ENCODE results near the gene AKAP5. TPM values are rescaled to one million over a fixed set of nuclear protein-coding genes. Genes with fewer than 3 reads are reported as not detected.
"Not testable (repeated sequence)": the region's sequence is repeated elsewhere in the genome, so short reads cannot be mapped to it uniquely, and the experiment has no call there.

Gene AKAP5
- total RNA-seq, 2 experiments from 2014 or later = 0.88 TPM

DNA sequence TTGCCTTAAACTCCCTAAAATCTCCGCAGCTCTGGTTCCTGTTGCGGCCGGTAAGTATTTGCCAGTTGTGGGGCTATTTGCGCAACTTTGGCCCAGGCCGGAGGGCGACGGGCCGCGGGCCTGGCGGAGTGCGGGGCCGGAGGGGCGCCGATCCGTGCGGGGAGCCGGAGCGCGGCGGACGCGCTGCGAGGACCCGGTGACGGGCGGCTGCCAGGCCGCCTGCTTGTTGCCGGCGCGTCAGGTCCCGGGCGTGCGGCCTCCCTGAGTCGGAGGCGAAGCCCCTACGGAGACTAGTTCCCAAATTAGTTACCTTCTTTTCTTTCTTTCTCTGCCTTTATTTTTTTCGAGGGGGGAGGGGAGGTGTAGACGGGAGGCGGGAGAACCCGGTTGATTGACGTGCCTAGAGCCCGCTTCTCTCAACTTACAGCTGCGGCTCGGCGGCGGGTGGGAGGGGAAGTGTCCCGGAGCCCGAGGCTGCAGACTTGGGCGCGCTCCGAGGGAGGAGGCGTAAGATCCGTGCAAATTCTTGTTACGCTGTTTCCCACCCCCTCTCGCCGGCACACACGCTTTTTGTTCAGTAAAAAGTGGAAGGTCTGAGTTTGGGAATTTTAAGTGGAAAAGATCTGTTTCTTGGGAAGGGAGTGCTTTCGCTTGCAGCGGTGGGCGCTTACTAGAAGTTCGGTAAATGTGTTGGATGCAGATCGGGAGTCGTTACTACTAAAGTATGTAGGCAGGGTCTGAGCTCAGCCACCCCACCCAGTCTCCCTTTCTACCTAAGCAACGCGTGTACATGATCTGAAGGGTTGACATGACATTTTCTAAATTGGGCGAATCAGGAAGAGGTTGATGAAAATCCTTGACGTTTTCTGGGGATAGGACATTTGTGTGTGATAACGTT, 39.8 kb downstream of the AKAP5 start:
- Mint-ChIP-seq H3K4me3 (peak overlapping the region; percentile 84), H3K27ac (peak overlapping the region; percentile 100), H3K36me3 (ENCODE audit: low read depth) (peaks cover 48% of the 10 kb centered on the region), H3K4me1 (peaks cover 52% of the 10 kb centered on the region), H3K9me3 (no peaks in the 10 kb centered on the region), H3K27me3 (no peaks in the 10 kb centered on the region)
- peak; percentile 89 for DNase-seq
- CTCF ChIA-PET = interaction anchor here (0.6 to 1.2 kb wide), 2 partner anchors 9 to 20 kb away, joined by 3 to 4 read pairs; no protein-coding TSS in a partner anchor
- POLR2A ChIA-PET = interaction anchor here (0.5 to 6.5 kb wide), 29 partner anchors 9 to 651 kb away, joined by 3 to 75 read pairs (median 4); partner anchors contain the start of genes AKAP5, HSPA2, MTHFD1 and PPP1R36

DNA sequence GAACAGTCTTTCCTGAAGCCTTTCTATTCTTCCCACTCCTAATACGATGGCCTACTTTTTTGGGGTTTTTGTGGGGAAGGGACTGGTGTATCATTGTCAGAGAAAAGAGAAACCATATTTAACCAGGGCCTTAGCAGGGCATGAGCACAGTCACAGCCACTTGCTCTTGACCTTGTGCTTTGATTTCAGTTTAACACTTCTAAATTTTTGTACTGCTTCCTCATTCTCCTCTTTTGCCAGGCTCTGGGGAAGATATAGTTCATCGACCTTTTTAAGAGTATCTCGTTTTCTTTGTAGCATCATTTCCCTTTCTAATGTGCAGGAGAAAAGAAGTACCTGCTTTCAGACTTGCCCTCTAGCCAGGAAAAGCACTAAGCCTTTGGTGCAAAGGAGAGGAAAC, 41.4 kb downstream of the AKAP5 start:
- POLR2A ChIA-PET = interaction anchor here (1.0 to 3.7 kb wide), 2 partner anchors 26 to 169 kb away, joined by 3 to 28 read pairs; no protein-coding TSS in a partner anchor
- Mint-ChIP-seq H3K4me1 (peaks cover 54% of the 10 kb centered on the region), H3K27ac (peak overlapping the region; percentile 91), H3K36me3 (ENCODE audit: low read depth) (peaks cover 51% of the 10 kb centered on the region), H3K9me3 (no peaks in the 10 kb centered on the region), H3K4me3 (peak overlapping the region; percentile 84), H3K27me3 (no peaks in the 10 kb centered on the region)
- CTCF ChIA-PET = no interaction called here
- no peak for DNase-seq

DNA sequence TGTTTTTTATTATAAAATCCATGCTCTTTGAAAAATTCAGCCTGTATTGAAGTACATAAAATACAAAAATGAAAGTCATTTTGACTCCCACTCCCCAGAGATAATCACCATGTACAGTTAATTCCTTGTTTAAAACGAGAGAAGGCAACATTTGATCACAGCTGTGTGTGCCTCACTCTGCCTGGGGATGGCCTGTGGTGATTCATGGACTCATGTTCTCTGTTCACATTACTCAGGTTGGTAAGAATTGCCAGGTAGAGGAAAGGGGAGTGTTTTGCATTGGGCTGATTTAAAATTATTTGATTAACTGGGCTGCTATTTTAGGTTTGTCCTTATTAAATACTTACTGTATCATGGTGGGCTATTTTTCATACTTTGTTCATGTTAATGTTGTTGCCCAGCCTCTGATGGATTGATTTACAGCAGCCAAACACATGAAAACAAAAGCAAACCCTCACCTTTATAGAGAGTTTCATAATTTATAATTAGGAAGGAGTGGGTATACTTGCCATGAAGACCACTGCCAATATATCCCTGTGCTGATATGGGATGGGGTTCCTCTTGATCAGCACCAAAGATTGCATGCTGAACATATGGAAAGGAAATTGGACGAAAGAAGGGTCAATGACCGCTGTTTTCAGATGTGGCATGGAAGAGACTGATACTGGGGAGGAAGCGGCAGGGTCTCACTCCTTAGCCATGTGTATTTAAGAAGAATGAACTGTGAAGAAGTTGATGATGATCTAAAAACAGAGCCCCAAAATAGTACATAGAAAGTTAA, 42.3 kb downstream of the AKAP5 start:
- Mint-ChIP-seq H3K9me3 (no peaks in the 10 kb centered on the region), H3K27me3 (no peaks in the 10 kb centered on the region), H3K4me3 (peak overlapping the region; percentile 84), H3K4me1 (peaks cover 55% of the 10 kb centered on the region), H3K36me3 (ENCODE audit: low read depth) (peaks cover 43% of the 10 kb centered on the region), H3K27ac (peak overlapping the region; percentile 91)
- DNase-seq = peak; percentile 31
- ChIA-PET CTCF (interaction anchor here (1.0 to 4.4 kb wide), 3 partner anchors 13 to 384 kb away, joined by 3 to 30 read pairs (median 7); no protein-coding TSS in a partner anchor), POLR2A (interaction anchor here (0.9 to 3.7 kb wide), 7 partner anchors 11 to 170 kb away, joined by 3 to 28 read pairs (median 3); partner anchors contain the start of gene MTHFD1)

DNA sequence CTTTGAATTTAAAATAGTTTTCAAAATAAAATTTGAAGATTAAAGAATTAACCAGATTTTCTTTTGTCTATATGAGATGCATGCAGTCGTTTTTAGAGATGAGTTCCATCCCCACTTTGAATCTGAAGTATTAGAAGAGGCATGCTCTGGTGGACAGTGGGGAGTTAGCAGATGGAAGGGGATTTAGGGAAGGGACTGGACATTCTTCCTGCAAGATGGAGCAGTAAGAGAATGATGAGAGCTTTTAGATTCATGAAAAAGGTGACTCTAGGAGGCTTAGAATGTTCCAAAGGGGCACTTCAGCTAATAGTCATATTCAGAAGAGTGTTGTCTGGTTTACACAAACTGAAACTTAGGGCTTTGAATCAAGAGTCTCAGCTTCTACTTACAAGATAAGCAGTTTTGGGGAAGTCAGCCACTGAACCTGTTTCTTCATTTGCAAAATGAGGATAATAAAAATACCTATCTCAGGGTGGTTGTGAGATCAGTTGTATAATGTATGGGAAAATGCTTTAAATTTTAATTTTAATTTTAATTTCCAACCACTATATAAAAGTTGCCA, 43.0 kb downstream of the AKAP5 start:
- peaks cover 56% of the 10 kb centered on the region for H3K4me1 Mint-ChIP-seq
- ChIA-PET POLR2A (interaction anchor here (0.9 to 2.3 kb wide), 5 partner anchors 12 to 170 kb away, joined by 3 to 11 read pairs (median 3); partner anchors contain the start of gene MTHFD1), CTCF (interaction anchor here (1.0 to 4.4 kb wide), 7 partner anchors 11 to 383 kb away, joined by 3 to 30 read pairs (median 12); partner anchors contain the start of gene HSPA2)
- H3K27me3 Mint-ChIP-seq = no peaks in the 10 kb centered on the region
- H3K36me3 Mint-ChIP-seq (ENCODE audit: low read depth) = peaks cover 38% of the 10 kb centered on the region
- peak overlapping the region; percentile 84 for H3K4me3 Mint-ChIP-seq
- H3K27ac Mint-ChIP-seq = peak overlapping the region; percentile 91
- no peak for DNase-seq
- H3K9me3 Mint-ChIP-seq = no peaks in the 10 kb centered on the region

DNA sequence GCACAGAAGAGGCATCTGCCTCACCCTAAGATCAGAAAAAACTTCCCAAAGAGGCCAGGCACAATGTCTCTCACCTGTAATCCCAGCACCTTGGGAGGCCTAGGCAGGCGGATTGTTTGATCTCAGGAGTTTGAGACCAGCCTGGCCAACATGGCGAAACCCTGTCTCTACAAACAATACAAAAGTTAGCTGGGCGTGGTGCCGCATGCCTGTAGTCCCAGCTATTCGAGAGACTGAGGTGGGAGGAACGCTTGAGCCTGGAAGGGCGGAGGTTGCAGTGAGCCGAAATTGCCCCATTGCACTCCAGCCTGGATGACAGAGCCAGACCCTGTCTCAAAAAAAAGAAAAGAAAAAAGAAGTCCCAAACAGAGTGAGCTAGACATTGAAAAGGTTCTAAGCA, 43.7 kb downstream of the AKAP5 start:
- no peak for DNase-seq
- no peaks in the 10 kb centered on the region for H3K9me3 Mint-ChIP-seq
- H3K4me1 Mint-ChIP-seq = peaks cover 59% of the 10 kb centered on the region
- H3K27me3 Mint-ChIP-seq = no peaks in the 10 kb centered on the region
- peak overlapping the region; percentile 50 for H3K4me3 Mint-ChIP-seq
- CTCF ChIA-PET = interaction anchor here (0.8 to 4.4 kb wide), 9 partner anchors 11 to 383 kb away, joined by 3 to 30 read pairs (median 7); partner anchors contain the start of gene HSPA2
- peak overlapping the region; percentile 91 for H3K27ac Mint-ChIP-seq
- peaks cover 40% of the 10 kb centered on the region for H3K36me3 Mint-ChIP-seq (ENCODE audit: low read depth)
- POLR2A ChIA-PET = interaction anchor here (1.0 to 2.3 kb wide), 3 partner anchors 12 to 122 kb away, joined by 3 to 11 read pairs (median 8); partner anchors contain the start of gene MTHFD1

DNA sequence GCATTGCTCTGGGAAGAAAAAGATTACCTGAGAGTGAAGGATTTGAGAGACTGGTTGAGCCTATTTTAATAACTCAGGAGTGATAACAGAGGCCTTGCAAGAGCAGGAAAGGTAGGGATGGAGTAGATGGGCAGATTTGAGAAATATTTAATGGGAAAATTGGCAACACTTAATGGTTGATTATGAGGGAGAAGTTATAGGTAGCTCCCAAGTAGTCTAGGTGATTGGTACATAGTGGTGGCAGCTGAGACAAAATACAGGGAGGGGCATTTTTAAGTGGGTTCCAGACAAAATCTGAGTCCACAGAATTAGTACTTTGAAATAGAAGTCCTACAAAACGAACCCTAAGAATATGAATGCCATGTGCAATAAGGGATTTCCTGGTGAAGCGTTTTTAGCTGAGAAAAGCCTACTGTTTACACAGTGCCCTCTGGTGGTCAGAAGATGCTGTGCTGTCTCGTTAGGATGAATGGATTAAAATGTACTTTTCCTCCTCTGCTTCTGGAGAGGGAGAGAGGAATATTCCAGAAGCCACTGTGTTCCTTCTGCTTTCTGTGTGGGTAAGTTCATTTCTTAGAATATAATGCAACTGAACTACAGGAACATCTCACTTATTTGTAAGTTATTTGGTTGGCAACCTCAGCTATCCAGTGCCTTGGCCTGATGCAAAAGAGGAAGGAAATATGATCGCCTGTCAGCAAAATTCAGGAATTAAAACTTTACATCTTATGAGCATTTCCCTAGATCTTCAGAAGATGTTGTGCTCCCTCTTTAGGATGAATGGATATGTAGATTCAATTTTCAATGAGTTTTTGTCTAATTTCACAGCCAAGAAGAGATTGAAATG, 45.7 kb downstream of the AKAP5 start:
- Mint-ChIP-seq H3K4me1 (peaks cover 69% of the 10 kb centered on the region), H3K27ac (peak overlapping the region; percentile 58), H3K36me3 (ENCODE audit: low read depth) (peaks cover 30% of the 10 kb centered on the region), H3K27me3 (no peaks in the 10 kb centered on the region), H3K9me3 (no peaks in the 10 kb centered on the region), H3K4me3 (peak overlapping the region; percentile 52)
- ChIA-PET POLR2A (interaction anchor here (0.6 to 3.0 kb wide), 9 partner anchors 9 to 173 kb away, joined by 3 to 34 read pairs (median 3); partner anchors contain the start of gene MTHFD1), CTCF (interaction anchor here (0.6 to 4.4 kb wide), 30 partner anchors 9 to 381 kb away, joined by 3 to 30 read pairs (median 4); partner anchors contain the start of gene HSPA2)
- DNase-seq = peak; percentile 69

DNA sequence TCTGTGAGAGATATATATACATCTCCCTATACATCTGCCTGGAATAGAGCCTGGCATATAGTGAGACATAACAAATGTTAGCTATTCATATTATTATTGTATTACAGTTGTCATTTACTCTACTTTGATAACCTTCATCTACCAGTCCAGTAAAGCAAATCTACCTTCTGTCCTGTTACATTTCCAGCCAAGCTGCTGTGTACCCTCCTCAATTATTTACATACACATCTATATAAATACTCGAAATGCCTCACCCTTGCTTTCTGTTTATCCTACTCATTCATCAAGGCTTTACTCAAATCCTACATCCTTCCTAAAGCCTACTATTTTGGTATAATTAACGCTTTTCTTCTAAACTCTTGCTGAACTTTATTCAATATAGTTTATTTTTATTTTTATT, 48.0 kb downstream of the AKAP5 start:
- Mint-ChIP-seq H3K27ac (no peak overlapping the region), H3K4me1 (peaks cover 69% of the 10 kb centered on the region), H3K9me3 (no peaks in the 10 kb centered on the region), H3K27me3 (no peaks in the 10 kb centered on the region), H3K36me3 (ENCODE audit: low read depth) (peaks cover 18% of the 10 kb centered on the region), H3K4me3 (no peak overlapping the region)
- ChIA-PET CTCF (interaction anchor here (1.3 to 1.4 kb wide), 2 partner anchors 11 to 77 kb away, joined by 3 to 4 read pairs; no protein-coding TSS in a partner anchor), POLR2A (no interaction called here)
- no peak for DNase-seq

DNA sequence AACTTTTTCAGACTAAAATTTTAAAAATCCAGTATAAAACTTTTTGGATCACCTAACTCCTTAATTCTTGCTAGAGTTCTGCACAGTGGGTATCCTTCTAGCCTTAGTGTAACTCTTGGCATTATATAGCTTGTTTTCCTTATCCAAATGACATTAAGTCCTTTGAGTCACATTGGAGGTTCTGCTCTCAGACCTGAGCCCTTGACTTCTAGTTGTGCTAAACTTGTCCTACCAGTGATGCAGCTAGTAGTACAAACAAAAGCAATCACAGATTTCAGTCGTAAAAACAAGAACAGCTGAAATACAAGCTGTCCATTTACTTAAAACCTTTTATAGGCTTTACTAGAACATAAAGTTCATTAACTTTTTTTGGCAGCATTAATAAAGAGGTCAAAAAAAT, 49.8 kb downstream of the AKAP5 start:
- Mint-ChIP-seq H3K36me3 (ENCODE audit: low read depth) (peaks cover 13% of the 10 kb centered on the region), H3K4me3 (no peak overlapping the region), H3K4me1 (peaks cover 53% of the 10 kb centered on the region), H3K9me3 (no peaks in the 10 kb centered on the region), H3K27ac (no peak overlapping the region), H3K27me3 (no peaks in the 10 kb centered on the region)
- no peak for DNase-seq
- ChIA-PET CTCF (interaction anchor here (0.8 to 3.3 kb wide), 4 partner anchors 85 to 377 kb away, joined by 3 to 13 read pairs (median 6); no protein-coding TSS in a partner anchor), POLR2A (interaction anchor here (0.8 to 2.2 kb wide), 6 partner anchors 10 to 1133 kb away, joined by 3 to 14 read pairs (median 4); partner anchors contain the start of gene ZBTB1)

DNA sequence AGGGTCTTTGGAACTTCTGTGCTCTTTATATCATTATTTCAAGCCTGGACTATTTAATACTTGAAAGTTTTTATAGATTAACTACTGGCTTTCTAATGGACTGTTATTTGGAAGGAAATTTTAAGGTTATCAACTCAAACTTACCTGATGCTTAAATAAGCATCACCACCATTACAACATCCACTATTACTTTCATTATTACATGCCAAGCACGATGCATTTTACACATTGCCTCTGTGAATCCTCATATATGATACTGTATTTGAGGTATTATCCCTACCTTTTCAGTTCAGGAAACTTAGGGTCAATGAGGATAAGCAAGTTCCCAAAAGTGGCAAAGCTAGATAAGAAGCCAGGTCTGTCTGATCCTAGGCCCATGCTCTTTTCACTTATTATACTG, 51.7 kb downstream of the AKAP5 start:
- peaks cover 6% of the 10 kb centered on the region for H3K36me3 Mint-ChIP-seq (ENCODE audit: low read depth)
- H3K4me1 Mint-ChIP-seq = peaks cover 41% of the 10 kb centered on the region
- H3K9me3 Mint-ChIP-seq = no peaks in the 10 kb centered on the region
- DNase-seq = no peak
- POLR2A ChIA-PET = interaction anchor here (1.3 to 2.2 kb wide), 3 partner anchors 12 to 129 kb away, joined by 3 to 8 read pairs (median 3); partner anchors contain the start of genes MTHFD1 and ZBTB1
- H3K27me3 Mint-ChIP-seq = no peaks in the 10 kb centered on the region
- CTCF ChIA-PET = interaction anchor here (3.3 kb wide), 1 partner anchor 87 kb away, joined by 13 read pairs; no protein-coding TSS in a partner anchor
- H3K27ac Mint-ChIP-seq = no peak overlapping the region
- no peak overlapping the region for H3K4me3 Mint-ChIP-seq

DNA sequence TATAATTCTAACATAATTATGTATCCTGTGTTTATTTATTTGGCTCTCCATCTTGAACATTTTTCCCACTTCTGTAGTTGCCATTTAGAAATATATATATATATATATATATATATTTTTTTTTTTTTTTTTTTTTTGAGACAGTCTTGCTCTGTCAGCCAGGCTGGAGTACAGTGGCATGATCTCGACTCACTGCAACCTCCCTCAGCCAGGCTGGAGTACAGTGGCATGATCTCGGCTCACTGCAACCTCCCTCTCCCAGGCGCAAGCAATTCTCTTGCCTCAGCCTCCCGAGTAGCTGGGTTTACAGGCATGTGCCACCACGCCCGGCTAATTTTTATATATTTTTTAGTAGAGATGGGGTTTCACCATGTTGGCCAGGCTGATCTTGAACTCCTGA, 52.4 kb downstream of the AKAP5 start:
- H3K4me3 Mint-ChIP-seq; DNase-seq; H3K27me3 Mint-ChIP-seq; H3K27ac Mint-ChIP-seq; H3K9me3 Mint-ChIP-seq; H3K36me3 Mint-ChIP-seq (ENCODE audit: low read depth): not testable (repeated sequence)
- ChIA-PET POLR2A (interaction anchor here (1.5 kb wide), 1 partner anchor 13 kb away, joined by 3 read pairs; the partner anchor contains the start of gene ZBTB1), CTCF (interaction anchor here (1.8 to 3.3 kb wide), 2 partner anchors 88 kb away, joined by 6 to 13 read pairs; no protein-coding TSS in a partner anchor)
- peaks cover 37% of the 10 kb centered on the region for H3K4me1 Mint-ChIP-seq

DNA sequence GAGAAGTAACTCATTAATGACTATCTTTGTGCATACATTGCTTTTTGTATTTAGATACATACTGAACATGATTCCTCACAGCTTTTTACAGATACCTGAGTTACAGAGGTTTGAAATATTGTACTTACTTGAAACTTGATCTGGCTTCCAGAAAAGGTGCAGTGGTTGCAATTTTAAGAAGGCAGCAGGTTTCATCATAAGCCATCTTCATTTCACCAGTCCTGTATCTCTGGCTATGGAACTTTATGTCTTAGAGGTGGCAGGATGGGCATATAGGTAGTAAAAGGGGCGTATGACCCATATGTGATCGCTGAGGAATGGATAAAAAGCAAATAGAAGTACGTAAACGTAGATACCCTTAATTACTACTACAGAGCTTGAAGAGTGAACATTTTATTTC, 52.9 kb downstream of the AKAP5 start:
- peaks cover 37% of the 10 kb centered on the region for H3K4me1 Mint-ChIP-seq
- H3K27ac Mint-ChIP-seq = no peak overlapping the region
- peaks cover 6% of the 10 kb centered on the region for H3K36me3 Mint-ChIP-seq (ENCODE audit: low read depth)
- no peak for DNase-seq
- no peaks in the 10 kb centered on the region for H3K9me3 Mint-ChIP-seq
- H3K27me3 Mint-ChIP-seq = no peaks in the 10 kb centered on the region
- no peak overlapping the region for H3K4me3 Mint-ChIP-seq
- CTCF ChIA-PET = interaction anchor here (1.8 to 5.2 kb wide), 2 partner anchors 8 to 89 kb away, joined by 6 to 30 read pairs; no protein-coding TSS in a partner anchor
- POLR2A ChIA-PET = interaction anchor here (1.5 kb wide), 1 partner anchor 13 kb away, joined by 3 read pairs; the partner anchor contains the start of gene ZBTB1
